B cell (primary cell): Measurements from ENCODE around the gene RANBP10.

ENCODE experiments used
- EZH2 ChIP-seq: IDR thresholded peaks from 2 replicates; pipeline ENCODE4 v1.6.1; 2012; ENCODE audit warnings: borderline replicate concordance, low read depth, mild to moderate bottlenecking, moderate library complexity, low read length; ENCODE audit not compliant: insufficient read depth, poor library complexity, severe bottlenecking
- TF ChIP-seq, protein P1 (sequence below): fragments of 200-600 bp; IDR thresholded peaks from one replicate; pipeline ENCODE4 v1.8.0; 2022; ENCODE audit warnings: antibody characterized with exemption, mild to moderate bottlenecking

GRCh38 chr16:67707790-67708189 lies 98.6 kb downstream of the RANBP10 start:
- TF ChIP-seq, protein P1, sequence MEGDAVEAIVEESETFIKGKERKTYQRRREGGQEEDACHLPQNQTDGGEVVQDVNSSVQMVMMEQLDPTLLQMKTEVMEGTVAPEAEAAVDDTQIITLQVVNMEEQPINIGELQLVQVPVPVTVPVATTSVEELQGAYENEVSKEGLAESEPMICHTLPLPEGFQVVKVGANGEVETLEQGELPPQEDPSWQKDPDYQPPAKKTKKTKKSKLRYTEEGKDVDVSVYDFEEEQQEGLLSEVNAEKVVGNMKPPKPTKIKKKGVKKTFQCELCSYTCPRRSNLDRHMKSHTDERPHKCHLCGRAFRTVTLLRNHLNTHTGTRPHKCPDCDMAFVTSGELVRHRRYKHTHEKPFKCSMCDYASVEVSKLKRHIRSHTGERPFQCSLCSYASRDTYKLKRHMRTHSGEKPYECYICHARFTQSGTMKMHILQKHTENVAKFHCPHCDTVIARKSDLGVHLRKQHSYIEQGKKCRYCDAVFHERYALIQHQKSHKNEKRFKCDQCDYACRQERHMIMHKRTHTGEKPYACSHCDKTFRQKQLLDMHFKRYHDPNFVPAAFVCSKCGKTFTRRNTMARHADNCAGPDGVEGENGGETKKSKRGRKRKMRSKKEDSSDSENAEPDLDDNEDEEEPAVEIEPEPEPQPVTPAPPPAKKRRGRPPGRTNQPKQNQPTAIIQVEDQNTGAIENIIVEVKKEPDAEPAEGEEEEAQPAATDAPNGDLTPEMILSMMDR: no peak
- TF ChIP-seq EZH2: no peak
